Osteoblast (primary cell): ENCODE results near the gene RPL36. TPM values are rescaled to one million over a fixed set of nuclear protein-coding genes. Genes with fewer than 3 reads are reported as not detected.

ENCODE experiments used
- DNase-seq: peaks from one replicate; pipeline ENCODE4 v3.0.0; 2011; ENCODE audit warnings: low spot score, mixed read lengths; ENCODE audit not compliant: insufficient read length; ENCODE audit errors: missing footprints
- H2AFZ ChIP-seq: 2 replicates; pipeline ENCODE4 v1.6.0; 2011; ENCODE audit warnings: mild to moderate bottlenecking, low read length
- H3K27ac ChIP-seq: 2 replicates; pipeline ENCODE4 v1.5.1; 2011; ENCODE audit warnings: mild to moderate bottlenecking, low read depth, low read length, moderate library complexity
- H3K27me3 ChIP-seq: 2 replicates; pipeline ENCODE4 v1.6.0; 2012; ENCODE audit warnings: mild to moderate bottlenecking, control low read depth, inconsistent platforms, low read length, moderate library complexity; ENCODE audit not compliant: insufficient read depth
- H3K36me3 ChIP-seq: 2 replicates; pipeline ENCODE4 v1.5.1; 2011; ENCODE audit warnings: mild to moderate bottlenecking, low read length, control low read depth, moderate library complexity; ENCODE audit not compliant: insufficient read depth
- H3K4me1 ChIP-seq: 2 replicates; pipeline ENCODE4 v1.5.1; 2011; ENCODE audit warnings: mild to moderate bottlenecking, low read length, control low read depth, moderate library complexity; ENCODE audit not compliant: insufficient read depth
- H3K4me2 ChIP-seq: 2 replicates; pipeline ENCODE4 v1.6.0; 2011; ENCODE audit warnings: mild to moderate bottlenecking, low read length; ENCODE audit not compliant: insufficient read depth
- H3K4me3 ChIP-seq: fragments of 200-600 bp; sonication (generic); 3 replicates; pipeline ENCODE4 v1.5.1; 2012; ENCODE audit warnings: mild to moderate bottlenecking, low read length, inconsistent platforms; ENCODE audit not compliant: insufficient read depth
- H3K79me2 ChIP-seq: 2 replicates; pipeline ENCODE4 v1.6.0; 2012; ENCODE audit warnings: mild to moderate bottlenecking, low read length, control low read depth, inconsistent platforms; ENCODE audit not compliant: insufficient read depth
- H3K9me3 ChIP-seq: 2 replicates; pipeline ENCODE4 v1.5.1; 2011; ENCODE audit warnings: low read depth, low read length, control low read depth
- H4K20me1 ChIP-seq: 2 replicates; pipeline ENCODE4 v1.6.0; 2012; ENCODE audit warnings: mild to moderate bottlenecking, low read length, control low read depth; ENCODE audit not compliant: insufficient read depth
- total RNA-seq: library from RNA; depleted of rRNA; stranded (reverse); fragments of >200 nt; gene quantifications from 2 replicates; pipeline ENCODE4 v1.2.3, GENCODE V29; 2012
- TF ChIP-seq, protein P1 (sequence below): IDR thresholded peaks from 2 replicates; pipeline ENCODE4 v1.5.1; 2011; ENCODE audit warnings: mild to moderate bottlenecking, low read depth, low read length, moderate library complexity; ENCODE audit errors: extremely low read depth

RPL36 gene
- total RNA-seq, 1 donor = 228 TPM

DNA sequence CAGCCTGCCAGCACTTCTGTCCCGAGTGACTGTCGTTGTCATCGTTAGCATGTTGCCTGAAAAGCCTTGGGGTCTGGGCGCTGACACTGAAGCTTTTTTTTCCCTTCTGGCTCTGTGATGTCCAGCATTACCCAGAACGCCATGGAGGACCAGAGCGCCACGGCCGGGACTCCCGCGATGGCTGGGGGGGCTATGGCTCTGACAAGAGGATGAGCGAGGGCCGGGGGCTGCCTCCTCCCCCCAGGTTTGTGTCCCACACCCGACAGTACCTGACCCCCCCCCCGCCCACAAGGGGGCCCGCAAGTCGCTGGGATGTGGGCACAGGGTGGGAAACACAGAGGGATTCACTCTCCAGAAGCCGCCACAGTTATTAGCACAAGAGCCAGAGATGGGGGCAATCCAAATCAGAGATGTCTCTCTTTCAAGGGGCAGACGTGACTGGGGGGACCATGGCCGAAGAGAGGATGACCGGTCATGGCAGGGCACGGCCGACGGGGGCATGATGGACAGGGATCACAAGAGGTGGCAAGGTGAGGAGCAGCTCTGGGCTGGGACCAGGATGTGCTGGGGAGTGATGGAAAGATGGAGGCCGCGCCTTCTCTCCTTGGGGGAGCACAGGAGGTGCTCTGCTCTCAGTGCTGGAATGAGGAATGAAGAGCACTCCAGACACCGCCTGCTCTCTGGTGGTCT lies 23.0 kb upstream of the RPL36 start:
- Histone ChIP-seq H3K4me3 (no peak overlapping the region), H2AFZ (no peak overlapping the region), H3K4me1 (peaks cover 9% of the 10 kb centered on the region), H3K27me3 (no peaks in the 10 kb centered on the region), H3K27ac (peak overlapping the region; percentile 0), H3K9me3 (no peaks in the 10 kb centered on the region), H3K36me3 (peaks cover 66% of the 10 kb centered on the region), H3K79me2 (peaks cover 7% of the 10 kb centered on the region), H3K4me2 (no peak overlapping the region), H4K20me1 (peaks cover 22% of the 10 kb centered on the region)
- DNase-seq = no peak
- TF ChIP-seq, protein P1, sequence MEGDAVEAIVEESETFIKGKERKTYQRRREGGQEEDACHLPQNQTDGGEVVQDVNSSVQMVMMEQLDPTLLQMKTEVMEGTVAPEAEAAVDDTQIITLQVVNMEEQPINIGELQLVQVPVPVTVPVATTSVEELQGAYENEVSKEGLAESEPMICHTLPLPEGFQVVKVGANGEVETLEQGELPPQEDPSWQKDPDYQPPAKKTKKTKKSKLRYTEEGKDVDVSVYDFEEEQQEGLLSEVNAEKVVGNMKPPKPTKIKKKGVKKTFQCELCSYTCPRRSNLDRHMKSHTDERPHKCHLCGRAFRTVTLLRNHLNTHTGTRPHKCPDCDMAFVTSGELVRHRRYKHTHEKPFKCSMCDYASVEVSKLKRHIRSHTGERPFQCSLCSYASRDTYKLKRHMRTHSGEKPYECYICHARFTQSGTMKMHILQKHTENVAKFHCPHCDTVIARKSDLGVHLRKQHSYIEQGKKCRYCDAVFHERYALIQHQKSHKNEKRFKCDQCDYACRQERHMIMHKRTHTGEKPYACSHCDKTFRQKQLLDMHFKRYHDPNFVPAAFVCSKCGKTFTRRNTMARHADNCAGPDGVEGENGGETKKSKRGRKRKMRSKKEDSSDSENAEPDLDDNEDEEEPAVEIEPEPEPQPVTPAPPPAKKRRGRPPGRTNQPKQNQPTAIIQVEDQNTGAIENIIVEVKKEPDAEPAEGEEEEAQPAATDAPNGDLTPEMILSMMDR = no peak

DNA sequence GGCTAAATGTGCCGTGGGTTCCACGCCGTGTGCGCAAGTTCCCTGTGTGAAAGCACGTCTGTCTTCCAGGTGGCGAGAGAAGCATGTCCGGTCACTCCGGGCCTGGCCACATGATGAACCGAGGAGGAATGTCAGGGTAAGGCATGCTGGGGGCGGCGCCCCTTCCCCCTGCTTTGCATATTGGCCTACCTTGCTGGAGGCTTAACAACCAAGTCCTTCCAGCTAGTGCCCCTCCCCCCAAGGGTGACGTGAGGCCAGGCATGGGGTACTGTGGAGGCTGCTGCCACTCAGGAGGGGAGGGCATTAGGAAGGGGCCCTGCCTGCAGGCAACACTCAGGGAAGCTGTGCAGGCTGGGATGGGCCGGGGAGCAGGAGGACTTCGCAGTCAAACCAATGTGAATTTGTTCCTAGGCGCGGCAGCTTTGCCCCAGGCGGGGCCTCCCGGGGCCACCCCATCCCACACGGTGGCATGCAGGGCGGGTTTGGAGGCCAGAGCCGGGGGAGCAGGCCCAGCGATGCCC lies 22.3 kb upstream of the RPL36 start:
- Histone ChIP-seq H4K20me1 (peaks cover 22% of the 10 kb centered on the region), H3K79me2 (peaks cover 7% of the 10 kb centered on the region), H3K27me3 (no peaks in the 10 kb centered on the region), H3K36me3 (peaks cover 61% of the 10 kb centered on the region), H3K4me2 (no peak overlapping the region), H3K4me1 (peaks cover 9% of the 10 kb centered on the region), H2AFZ (no peak overlapping the region), H3K27ac (no peak overlapping the region), H3K9me3 (no peaks in the 10 kb centered on the region), H3K4me3 (no peak overlapping the region)
- no peak for DNase-seq
- TF ChIP-seq, protein P1 = no peak

DNA sequence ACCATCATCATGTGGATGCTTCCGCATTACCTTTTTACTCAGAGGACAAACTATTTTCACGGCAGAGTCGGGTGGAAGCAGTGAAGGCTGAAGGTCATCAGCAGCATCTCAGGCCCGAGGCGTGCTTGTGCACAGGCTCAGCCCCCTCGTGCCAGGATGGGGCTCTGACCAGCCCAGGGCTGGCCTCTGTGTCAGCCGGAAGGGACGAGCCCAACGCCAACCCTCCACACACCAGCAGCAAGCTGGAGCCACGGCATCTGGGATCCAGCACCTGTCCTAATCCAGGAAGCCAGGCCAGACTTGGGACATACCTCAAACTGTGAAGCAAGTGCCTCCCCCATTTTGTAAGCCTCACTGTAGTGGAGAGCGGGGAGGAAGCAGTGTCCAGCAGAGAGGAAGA lies 20.9 kb upstream of the RPL36 start:
- Histone ChIP-seq H3K4me1 (peaks cover 9% of the 10 kb centered on the region), H3K27me3 (no peaks in the 10 kb centered on the region), H3K4me3 (no peak overlapping the region), H3K36me3 (peaks cover 47% of the 10 kb centered on the region), H3K9me3 (no peaks in the 10 kb centered on the region), H4K20me1 (peaks cover 15% of the 10 kb centered on the region), H3K27ac (no peak overlapping the region), H2AFZ (no peak overlapping the region), H3K4me2 (no peak overlapping the region), H3K79me2 (peaks cover 5% of the 10 kb centered on the region)
- TF ChIP-seq, protein P1 = no peak
- DNase-seq = peak; percentile 23

DNA sequence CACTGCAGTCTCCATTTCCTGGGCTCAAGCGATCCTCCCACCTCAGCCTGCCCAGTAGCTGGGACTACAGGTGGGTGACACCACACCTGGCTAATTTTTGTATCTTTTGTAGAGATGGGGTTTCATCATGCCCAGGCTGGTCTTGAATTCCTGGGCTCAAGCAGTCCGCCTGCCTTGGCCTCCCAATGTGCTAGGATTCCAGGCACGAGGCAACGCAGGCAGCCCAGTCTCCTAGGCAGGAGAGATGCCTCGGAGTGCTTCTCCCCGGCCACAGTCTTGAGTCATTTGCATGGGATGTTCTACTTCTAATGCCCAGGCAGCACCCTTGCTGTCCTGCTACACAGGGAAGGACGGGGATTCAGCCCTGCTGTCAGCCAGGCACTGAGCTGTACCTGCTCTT lies 18.5 kb upstream of the RPL36 start:
- Histone ChIP-seq H4K20me1 (peaks cover 8% of the 10 kb centered on the region), H3K27me3 (no peaks in the 10 kb centered on the region), H2AFZ (no peak overlapping the region), H3K36me3 (peaks cover 33% of the 10 kb centered on the region), H3K4me3 (no peak overlapping the region), H3K4me2 (no peak overlapping the region), H3K4me1 (no peaks in the 10 kb centered on the region), H3K9me3 (no peaks in the 10 kb centered on the region), H3K79me2 (peaks cover 5% of the 10 kb centered on the region), H3K27ac (no peak overlapping the region)
- TF ChIP-seq, protein P1 = no peak
- DNase-seq = peak; percentile 41
